Stromal cell of bone marrow (primary cell): ENCODE data around the gene HYAL3.

ENCODE experiments used
- DNase-seq: peaks from one replicate; pipeline ENCODE4 v3.0.0-alpha.2; 2012; ENCODE audit warnings: low read depth

HYAL3 gene

GRCh38 chr3:50298836-50299637 lies at the start of gene HYAL3, which contains the start of gene NAA80:
Gene HYAL3 (minus strand): TSS chr3:50299405. CDS start chr3:50295602, 3,803 bp downstream.
Gene NAA80 (minus strand): TSS chr3:50299405. CDS start chr3:50297463, 1,942 bp downstream.
- DNase-seq = peak; percentile 99

- no peak for DNase-seq
These were observed 48.1 kb upstream of the HYAL3 start for GRCh38 chr3:50347187-50347813.

DNA sequence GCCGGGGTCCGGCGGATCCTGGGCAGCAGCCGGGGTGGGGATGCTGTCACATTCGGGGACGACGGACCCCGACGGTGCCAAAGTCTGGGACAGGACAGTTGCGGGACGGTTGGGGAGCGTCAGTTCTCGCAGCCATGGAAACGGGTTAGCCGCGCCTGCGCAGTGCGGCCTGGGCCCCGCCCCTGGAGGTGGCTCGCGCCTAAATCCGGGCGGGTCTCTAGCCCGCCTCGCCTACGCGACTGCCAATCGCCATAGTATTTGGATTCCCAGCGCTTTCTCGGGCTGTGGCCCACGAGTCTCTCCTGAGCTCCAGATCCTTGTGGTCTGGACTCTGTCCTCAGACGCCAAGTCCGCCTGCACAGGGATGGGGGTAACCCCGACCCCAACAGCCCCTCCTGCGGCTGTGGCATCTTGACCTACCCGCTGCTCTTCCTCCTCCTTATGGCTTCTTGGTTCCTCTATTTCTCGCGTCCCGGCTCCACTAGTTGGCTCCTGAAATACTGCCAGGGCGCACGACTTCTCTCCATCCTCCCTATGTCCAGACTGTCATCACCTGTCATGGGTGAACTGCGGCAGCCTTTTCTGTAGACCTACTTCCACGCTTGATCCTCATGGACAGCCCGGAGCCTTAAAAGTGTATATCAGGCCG lies 46.5 kb upstream of the HYAL3 start, which contains the start of gene ZMYND10:
ZMYND10 (minus strand) TSS at position 147 of the 649 bp plus-strand sequence. CDS start 153 bp downstream, outside the sequence.
- no peak for DNase-seq

GRCh38 chr3:50345008-50345407 lies 45.8 kb upstream of the HYAL3 start:
- no peak for DNase-seq

GRCh38 chr3:50342813-50343633 lies 43.8 kb upstream of the HYAL3 start:
- no peak for DNase-seq

DNA sequence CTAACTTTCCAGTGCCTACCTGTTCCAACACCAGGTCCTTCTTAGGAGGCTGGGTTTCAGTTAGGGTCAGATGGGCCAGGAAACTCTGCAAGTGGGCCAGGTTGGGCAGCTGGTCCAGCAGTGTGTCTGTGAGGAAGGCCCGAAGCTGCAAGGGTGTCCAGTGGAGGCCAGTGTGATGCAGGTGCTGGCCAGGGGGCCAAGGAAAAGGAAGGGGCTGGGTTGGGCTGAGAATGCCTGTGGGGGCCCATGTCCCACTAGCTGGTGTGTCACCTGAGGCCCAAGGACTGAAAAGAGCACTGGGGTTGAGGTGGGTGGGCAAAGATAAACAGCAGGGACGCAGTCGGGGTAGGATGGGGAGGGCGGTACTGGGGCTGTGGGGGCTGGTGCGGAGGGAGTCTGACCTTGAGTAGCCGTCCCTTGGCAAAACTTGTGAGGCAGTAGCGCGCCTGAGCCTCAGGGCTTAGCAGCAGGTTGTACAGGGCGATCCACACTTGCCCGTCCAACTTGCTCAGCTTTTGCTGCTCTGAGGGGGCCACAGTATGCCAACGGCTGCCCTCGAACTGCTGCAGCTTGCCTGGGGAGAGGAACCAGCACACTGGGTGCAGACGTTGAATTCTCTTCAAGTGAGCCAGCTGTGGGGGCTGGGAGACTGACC lies 42.9 kb upstream of the HYAL3 start:
- no peak for DNase-seq

- no peak for DNase-seq
These were observed 42.3 kb upstream of the HYAL3 start for GRCh38 chr3:50341537-50341936.

DNA sequence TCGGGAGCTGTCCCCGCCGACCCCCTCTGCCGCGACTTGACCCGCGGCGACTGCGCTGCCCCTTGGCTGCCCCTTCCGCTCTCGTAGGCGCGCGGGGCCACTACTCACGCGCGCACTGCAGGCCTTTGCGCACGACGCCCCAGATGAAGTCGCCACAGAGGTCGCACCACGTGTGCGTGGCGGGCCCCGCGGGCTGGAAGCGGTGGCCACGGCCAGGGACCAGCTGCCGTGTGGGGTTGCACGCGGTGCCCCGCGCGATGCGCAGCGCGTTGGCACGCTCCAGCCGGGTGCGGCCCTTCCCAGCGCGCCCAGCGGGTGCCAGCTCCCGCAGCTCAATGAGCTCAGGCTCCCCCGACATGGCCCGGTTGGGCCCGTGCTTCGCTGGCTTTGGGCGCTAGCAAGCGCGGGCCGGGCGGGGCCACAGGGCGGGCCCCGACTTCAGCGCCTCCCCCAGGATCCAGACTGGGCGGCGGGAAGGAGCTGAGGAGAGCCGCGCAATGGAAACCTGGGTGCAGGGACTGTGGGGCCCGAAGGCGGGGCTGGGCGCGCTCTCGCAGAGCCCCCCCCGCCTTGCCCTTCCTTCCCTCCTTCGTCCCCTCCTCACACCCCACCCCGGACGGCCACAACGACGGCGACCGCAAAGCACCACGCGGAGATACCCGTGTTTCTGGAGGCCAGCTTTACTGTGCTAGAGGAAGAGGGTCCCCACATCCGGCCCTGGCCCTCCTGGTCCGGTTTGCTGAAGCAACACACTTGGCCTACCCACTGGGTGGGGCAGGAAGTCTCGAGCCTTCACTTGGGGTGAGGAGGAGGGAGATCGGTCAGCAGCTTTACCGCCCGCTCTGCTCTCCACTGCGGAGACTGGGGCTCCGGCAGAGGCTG lies 41.5 kb upstream of the HYAL3 start, which contains the start of gene RASSF1:
RASSF1 (minus strand) TSS at position 389 of the 882 bp plus-strand sequence; CDS start at position 358, 31 bp downstream.
- no peak for DNase-seq

DNA sequence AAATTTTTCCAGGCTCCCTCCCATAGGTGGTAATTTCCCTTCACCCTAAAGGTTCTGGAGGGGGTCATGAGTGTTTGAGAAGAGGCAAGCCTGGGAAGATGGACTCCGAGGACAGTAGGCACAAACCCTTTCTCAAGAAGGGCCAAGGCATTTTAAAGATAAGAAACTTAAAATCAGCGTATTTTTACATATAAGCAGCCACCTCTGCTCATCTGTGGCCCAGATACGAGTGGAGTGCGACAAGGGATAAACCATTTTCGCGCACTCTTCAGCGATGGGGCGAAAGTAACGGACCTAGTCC lies 40.9 kb upstream of the HYAL3 start:
- DNase-seq = no peak

GRCh38 chr3:50339485-50340146 lies 40.4 kb upstream of the HYAL3 start:
- no peak for DNase-seq

DNA sequence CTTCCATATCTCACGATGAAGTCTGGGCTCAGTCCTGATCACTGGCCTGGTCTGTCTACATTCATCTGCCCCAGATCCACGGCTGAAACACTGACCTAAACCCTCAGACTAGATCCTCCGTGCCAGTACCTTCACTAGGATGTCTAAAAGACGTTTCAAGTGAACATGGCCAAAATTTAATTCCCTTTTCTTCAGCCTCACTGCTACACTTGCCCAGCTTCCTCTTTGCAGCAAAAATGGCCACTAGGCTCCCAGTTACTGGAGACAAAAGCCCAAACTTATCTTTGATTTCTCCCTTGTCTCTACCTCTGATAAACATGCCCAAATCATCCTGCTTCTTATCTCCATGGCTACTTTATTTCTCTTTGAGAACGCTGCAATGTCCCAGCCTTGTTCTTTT lies 39.8 kb upstream of the HYAL3 start:
- no peak for DNase-seq

DNA sequence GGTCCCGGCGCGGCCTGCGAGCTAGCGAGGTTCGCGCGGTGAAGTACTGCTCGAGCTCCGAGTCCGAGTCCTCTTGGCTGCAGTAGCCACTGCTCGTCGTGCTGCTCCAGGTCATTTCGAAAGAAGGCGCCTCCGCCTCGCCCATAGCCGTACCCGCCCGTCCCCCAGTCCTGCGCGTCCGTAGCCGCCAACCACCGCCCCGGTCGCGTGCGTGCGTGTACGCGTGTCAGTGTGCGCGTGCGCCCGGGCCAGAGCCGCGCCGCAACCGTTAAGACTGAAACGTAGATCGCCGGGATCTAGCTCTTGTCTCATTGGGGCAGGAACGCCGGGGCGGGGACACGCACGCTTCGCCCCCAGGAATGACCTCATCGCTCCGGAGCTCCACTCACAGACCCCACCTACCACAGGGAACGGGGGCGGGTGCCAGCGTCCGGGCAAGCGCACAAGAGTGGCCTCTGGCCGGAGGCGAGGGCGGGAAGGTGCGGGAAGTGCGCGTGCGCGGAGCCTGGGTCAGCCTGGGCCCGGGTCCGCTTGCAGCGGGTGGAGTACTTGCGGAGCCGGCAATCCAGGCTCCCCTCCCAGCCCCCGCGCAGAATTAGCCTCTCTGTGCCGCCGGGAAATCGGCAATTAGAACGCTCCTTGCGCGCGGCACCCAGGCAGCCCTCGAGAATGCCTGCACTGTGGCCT lies 38.1 kb upstream of the HYAL3 start:
- peak; percentile 99 for DNase-seq

GRCh38 chr3:50336452-50337174 lies 37.4 kb upstream of the HYAL3 start:
- DNase-seq = no peak

GRCh38 chr3:50334339-50335075 lies 35.3 kb upstream of the HYAL3 start:
- no peak for DNase-seq

- DNase-seq = peak; percentile 69
These were observed 34.6 kb upstream of the HYAL3 start for GRCh38 chr3:50333744-50334328.

DNA sequence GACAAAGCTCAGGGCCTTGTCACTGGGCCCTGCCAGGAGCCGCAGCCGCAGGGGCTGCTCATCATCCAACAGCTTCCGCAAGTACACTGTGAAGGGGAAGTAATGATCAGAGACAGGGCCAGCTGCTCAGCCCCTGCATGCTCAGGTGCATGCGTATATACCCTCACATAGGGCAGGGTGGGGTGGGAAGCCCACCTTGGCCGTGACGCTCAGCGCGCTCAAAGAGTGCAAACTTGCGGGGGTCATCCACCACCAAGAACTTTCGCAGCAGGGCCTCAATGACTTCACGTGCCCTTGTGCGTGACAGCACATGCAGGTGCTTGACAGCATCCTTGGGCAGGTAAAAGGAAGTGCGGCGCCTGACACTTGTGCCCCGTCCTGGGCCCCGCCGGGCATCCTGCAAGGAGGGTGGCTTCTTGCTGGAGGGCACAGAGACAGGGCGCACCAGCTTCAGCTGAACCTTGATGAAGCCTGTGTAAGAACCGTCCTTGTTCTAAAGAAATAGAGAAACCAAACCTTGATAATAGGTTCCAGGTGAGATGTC lies 32.2 kb upstream of the HYAL3 start:
- DNase-seq = no peak

DNA sequence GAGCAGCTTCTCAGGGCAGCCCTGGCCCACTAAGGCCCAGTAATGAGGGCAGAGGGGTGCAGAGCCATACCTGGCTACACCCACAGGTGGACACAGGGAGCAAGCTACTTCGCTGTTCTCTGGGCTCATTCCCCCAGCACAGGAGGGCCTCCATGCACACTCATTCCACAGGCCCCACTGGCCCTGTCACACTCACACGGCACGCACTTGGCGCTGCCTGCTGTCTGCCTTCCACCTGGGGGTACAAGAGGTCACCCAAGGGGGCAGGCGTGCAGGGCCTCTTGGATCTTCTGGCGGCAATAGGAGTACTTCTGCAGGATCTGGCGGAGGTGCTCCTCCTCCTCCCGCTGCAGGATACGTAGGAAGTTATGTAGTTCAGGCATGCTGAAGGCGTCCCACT lies 31.1 kb upstream of the HYAL3 start:
- DNase-seq = no peak
